Measurements from ENCODE around the gene PRXL2A. TPM values are rescaled to one million over a fixed set of nuclear protein-coding genes. Genes with fewer than 3 reads are reported as not detected.

PRXL2A gene
- polyA plus RNA-seq, 3 donors, result 0.61 to 4.1 (median 3.4) TPM

- Mint-ChIP-seq H3K9me3 (no peaks in the 10 kb centered on the region), H3K27ac (peak overlapping the region in 6 of 7 donors; percentile 32 to 85 (median 80)), H3K4me1 (peaks cover 79% of the 10 kb centered on the region), H3K36me3 (peaks cover 56 to 76% of the 10 kb centered on the region in 2 donors), H3K4me3 (no peak overlapping the region), H3K27me3 (ENCODE audit: low read depth in 3 of 3) (peaks cover 0 to 5% (median 0%) of the 10 kb centered on the region in 3 donors)
- no peak overlapping the region for H3K4me3 ChIP-seq (replicated peaks in 1 of 3; ENCODE audit: low read depth in 2 of 3, low read length in 3 of 3)
- TF ChIP-seq CTCF (IDR thresholded peaks at IDR 0.05), result no peak
- no peak for DNase-seq
- H3K9ac ChIP-seq (ENCODE audit: insufficient read depth, low read length, poor library complexity, severe bottlenecking), result no peak overlapping the region
- H3K4me1 ChIP-seq (ENCODE audit: control insufficient read depth in 1 of 2, insufficient read depth in 2 of 2, low read length in 2 of 2), result peaks cover 48 to 50% of the 10 kb centered on the region in 2 donors
- H3K4me2 ChIP-seq (replicated peaks; ENCODE audit: extremely low read depth, low read length, poor library complexity, severe bottlenecking), result no peak overlapping the region
- WGBS (ENCODE audit: insufficient coverage), result 100% methylated on average over 3 of the region's 3 CpGs
- intact Hi-C loops (cut with micrococcal nuclease), result no loop called here
- peak overlapping the region in 1 of 2 donors; percentile 57 for H3K27ac ChIP-seq (ENCODE audit: low read depth in 1 of 2, low read length in 2 of 2)
- H3K79me2 ChIP-seq (ENCODE audit: insufficient read depth, low read length), result peaks cover 100% of the 10 kb centered on the region
- H3K27me3 ChIP-seq (ENCODE audit: control insufficient read depth in 2 of 2, insufficient read depth in 2 of 2, low read length in 2 of 2), result no peaks in the 10 kb centered on the region
- no peak overlapping the region for H2AFZ ChIP-seq (ENCODE audit: insufficient read depth, low read depth, low read length, poor library complexity, severe bottlenecking)
- no peaks in the 10 kb centered on the region for H3K9me3 ChIP-seq (replicated peaks in 1 of 2; ENCODE audit: control insufficient read depth in 1 of 2, insufficient read depth in 1 of 2, low read length in 2 of 2)
- H4K20me1 ChIP-seq (ENCODE audit: insufficient read depth, low read length), result peaks cover 100% of the 10 kb centered on the region
- peaks cover 42 to 55% of the 10 kb centered on the region in 2 donors for H3K36me3 ChIP-seq (replicated peaks in 1 of 2; ENCODE audit: control insufficient read depth in 1 of 2, insufficient read depth in 2 of 2, low read length in 2 of 2)
Observed at GRCh38 chr10:80471001-80471400, 62.6 kb downstream of the PRXL2A start.

GRCh38 chr10:80471715-80472233, 63.4 kb downstream of the PRXL2A start:
- H3K4me3 Mint-ChIP-seq, result no peak overlapping the region
- Histone ChIP-seq H3K9ac (ENCODE audit: insufficient read depth, low read length, poor library complexity, severe bottlenecking) (no peak overlapping the region), H3K4me2 (replicated peaks; ENCODE audit: extremely low read depth, low read length, poor library complexity, severe bottlenecking) (no peak overlapping the region), H4K20me1 (ENCODE audit: insufficient read depth, low read length) (peaks cover 100% of the 10 kb centered on the region), H2AFZ (ENCODE audit: insufficient read depth, low read depth, low read length, poor library complexity, severe bottlenecking) (no peak overlapping the region), H3K27ac (ENCODE audit: low read depth in 1 of 2, low read length in 2 of 2) (peak overlapping the region in 1 of 2 donors; percentile 57), H3K4me1 (ENCODE audit: control insufficient read depth in 1 of 2, insufficient read depth in 2 of 2, low read length in 2 of 2) (peaks cover 41 to 45% of the 10 kb centered on the region in 2 donors), H3K9me3 (replicated peaks in 1 of 2; ENCODE audit: control insufficient read depth in 1 of 2, insufficient read depth in 1 of 2, low read length in 2 of 2) (no peaks in the 10 kb centered on the region), H3K4me3 (replicated peaks in 1 of 3; ENCODE audit: low read depth in 2 of 3, low read length in 3 of 3) (no peak overlapping the region), H3K36me3 (replicated peaks in 1 of 2; ENCODE audit: control insufficient read depth in 1 of 2, insufficient read depth in 2 of 2, low read length in 2 of 2) (peaks cover 42 to 60% of the 10 kb centered on the region in 2 donors), H3K79me2 (ENCODE audit: insufficient read depth, low read length) (peaks cover 100% of the 10 kb centered on the region), H3K27me3 (ENCODE audit: control insufficient read depth in 2 of 2, insufficient read depth in 2 of 2, low read length in 2 of 2) (no peaks in the 10 kb centered on the region)
- H3K9me3 Mint-ChIP-seq, result peaks cover 0 to under 1% (median 0%) of the 10 kb centered on the region in 7 donors
- TF ChIP-seq CTCF (IDR thresholded peaks at IDR 0.05), result no peak
- H3K27ac Mint-ChIP-seq, result peak overlapping the region in 6 of 7 donors; percentile 46 to 85 (median 72)
- peaks cover 56 to 81% of the 10 kb centered on the region in 2 donors for H3K36me3 Mint-ChIP-seq
- intact Hi-C loops (cut with micrococcal nuclease), result no loop called here
- no peak for DNase-seq
- WGBS (ENCODE audit: insufficient coverage), result 90% methylated on average over 4 of the region's 4 CpGs
- H3K4me1 Mint-ChIP-seq, result peaks cover 75% of the 10 kb centered on the region
- H3K27me3 Mint-ChIP-seq (ENCODE audit: low read depth in 3 of 3), result peaks cover 0 to 5% (median 0%) of the 10 kb centered on the region in 3 donors
